NOMO-1 treated with dmso at 0.1 percent for 144 hours (cell line): ENCODE measurements around the gene OR10D3.
"Not testable (repeated sequence)": the region's sequence is repeated elsewhere in the genome, so short reads cannot be mapped to it uniquely, and the experiment has no call there.

Source experiments
- DNase-seq: peaks from one replicate; lab custom pipeline; 2025; ENCODE audit not compliant: unreplicated experiment; lab: John Stamatoyannopoulos, UW

Gene OR10D3, protein sequence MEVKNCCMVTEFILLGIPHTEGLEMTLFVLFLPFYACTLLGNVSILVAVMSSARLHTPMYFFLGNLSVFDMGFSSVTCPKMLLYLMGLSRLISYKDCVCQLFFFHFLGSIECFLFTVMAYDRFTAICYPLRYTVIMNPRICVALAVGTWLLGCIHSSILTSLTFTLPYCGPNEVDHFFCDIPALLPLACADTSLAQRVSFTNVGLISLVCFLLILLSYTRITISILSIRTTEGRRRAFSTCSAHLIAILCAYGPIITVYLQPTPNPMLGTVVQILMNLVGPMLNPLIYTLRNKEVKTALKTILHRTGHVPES

DNA sequence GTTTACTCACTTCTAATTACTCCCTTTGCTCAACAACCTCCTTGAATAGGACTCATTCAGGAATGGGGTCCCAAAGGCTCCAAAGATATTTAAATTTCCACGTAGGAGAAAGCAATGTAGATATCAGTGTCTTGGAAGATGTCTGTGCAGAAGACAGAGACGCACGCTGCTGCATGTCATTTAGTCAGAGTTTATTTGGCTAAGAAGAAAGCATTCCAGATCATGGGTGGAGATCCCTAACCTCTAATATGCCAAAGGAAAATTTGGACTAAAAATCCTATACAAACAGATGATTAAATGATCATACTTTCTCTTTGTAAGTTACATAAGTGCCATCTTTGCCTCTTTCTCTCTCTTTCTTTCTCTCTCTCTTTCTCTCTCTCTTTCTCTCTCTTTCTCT, at the start of gene OR10D3:
TSS of gene OR10D3 (plus strand) at position 278 of the 400 bp plus-strand sequence. CDS start 1,925 bp downstream, outside the sequence.
- no peak for DNase-seq

DNA sequence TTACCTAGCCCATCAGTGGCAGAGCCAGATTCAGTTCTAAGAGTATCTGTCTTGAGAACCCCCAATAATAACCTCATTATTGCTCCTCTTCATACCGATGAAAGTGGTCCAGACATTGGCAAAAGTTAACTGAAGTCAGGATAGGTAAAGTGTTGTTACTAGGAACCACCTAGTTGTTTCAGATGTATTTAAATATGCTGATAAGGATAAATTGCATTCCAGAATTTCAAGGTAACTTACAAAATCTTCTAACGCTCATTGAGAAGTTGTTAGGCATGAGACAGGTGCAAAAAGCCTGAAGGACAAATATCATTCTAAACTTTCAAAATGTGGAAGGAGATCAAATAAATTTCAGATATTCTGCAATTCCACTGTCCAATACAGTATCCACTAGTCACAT, 40.1 kb upstream of the OR10D3 start:
- no peak for DNase-seq

DNA sequence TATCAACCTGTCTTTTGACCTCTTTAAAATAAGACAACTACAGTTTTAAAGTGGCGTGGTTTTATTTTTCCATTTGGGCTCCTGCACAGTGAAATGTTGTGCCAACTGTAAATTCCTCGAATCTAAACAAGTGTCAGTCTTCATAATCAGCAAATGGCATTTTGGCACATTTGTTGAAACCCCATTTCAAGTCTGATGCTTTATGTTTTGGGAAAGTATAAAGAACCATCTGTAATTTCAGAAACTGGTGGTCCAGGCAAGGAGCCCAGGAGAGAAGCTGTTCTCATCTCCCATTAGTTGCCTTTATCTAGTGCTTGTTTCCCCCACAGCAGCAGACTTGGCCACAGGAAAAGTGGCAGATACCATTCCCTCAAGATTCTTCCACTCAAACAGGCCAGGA, 35.2 kb upstream of the OR10D3 start:
- no peak for DNase-seq

DNA sequence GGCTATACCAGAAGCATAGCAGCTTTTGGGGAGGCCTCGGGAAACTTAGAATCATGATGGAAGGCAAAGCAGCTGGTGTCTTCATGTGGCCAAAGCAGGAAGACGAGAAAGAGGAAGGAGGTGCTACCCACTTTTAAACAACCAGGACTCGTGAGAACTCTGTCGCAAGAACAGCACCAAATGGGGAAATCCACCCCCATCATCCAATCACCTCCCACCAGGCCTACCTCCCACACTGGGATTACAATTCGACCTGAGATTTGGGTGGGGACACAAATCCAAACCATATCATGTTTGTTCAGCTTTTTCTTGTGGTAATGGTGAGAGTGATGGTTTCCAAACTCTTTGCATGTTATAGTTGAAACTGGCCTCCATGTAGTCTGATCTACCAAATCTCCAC, 32.5 kb upstream of the OR10D3 start:
- peak; percentile 23 for DNase-seq

DNA sequence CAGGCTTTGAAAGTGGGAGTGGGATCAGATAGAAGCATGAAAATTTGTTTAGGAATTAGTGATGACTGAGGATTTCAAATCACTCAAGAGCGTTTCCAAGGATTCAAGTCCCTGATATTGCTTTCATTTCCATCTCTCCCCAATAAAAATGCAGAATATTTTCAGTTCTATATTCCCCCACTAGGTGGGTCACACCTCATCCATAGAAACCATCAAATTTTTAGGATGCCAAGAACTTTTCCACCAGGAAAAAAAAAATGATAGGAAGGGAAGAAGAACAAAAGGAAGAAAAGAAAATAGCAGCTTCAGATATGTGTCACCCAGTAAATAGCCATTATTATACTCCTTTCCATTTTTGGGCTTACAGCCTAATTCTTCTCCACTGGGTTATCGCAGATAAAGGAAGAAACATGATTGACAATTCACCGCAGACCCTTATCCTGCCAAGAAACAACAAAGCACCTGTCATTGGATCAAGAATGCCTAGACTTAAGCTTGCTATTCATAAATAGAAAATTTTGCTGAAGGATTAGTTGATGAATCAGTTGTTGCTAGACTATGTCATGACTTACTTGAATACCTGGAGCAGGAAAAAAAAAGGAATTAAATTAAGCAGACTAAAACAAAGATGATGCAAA, 30.3 kb upstream of the OR10D3 start:
- no peak for DNase-seq

DNA sequence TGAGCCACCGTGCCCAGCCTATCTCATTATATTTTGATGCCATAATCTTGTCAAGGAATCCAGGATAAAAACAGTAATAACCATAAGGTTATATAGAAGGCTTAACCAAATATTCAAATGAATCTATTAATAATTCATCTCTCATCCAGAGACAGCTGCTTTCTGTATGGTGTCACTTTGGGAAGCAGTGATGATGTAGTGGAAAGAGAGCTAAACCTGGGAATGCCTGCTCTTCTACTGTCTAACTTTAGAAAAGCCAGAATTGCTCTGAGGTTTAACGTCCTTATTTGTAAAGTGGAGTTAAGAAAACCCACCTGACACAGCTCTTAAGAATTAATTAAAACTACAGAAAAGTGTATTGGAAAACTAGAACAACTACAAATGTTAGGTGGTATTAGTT, 29.3 kb upstream of the OR10D3 start:
- DNase-seq: no peak

DNA sequence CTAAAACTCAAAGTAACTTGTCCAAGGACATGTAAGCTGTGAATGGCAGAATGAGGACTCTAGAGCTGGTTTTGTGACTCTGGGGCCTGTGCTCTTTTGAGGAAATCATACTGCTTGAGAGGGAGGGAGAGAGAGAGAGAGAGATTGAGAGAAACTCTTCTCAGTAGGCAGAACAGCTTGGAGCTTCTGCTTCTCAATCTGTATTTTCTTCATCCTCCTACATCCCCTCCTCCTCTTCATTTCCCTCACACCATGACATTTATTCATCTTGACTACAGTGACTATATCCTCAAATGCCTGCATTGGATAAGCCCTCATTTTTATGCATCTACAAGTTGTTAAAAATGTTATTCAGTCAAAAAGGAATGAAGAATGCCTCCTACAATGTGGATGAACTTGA, 23.7 kb upstream of the OR10D3 start:
- no peak for DNase-seq

DNA sequence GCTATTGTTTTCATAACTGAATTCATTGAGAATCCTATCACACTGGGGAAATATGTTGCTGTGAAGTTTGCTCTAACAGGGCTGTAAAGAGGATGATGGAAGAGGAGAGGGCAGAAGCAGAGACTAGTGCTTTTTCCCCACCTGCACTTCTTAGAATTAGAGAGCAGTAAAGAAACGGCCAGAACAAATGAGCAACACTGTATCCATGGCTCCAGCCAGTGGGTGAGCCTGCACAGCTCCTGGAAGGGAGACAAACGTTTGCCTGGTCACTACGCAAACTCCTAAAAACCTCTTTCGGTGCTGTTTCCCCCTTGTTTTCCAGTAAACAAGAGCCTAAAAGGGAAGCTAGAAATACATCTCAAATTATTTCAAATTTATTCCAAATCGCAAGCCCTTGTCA, 22.2 kb upstream of the OR10D3 start:
- DNase-seq: no peak

DNA sequence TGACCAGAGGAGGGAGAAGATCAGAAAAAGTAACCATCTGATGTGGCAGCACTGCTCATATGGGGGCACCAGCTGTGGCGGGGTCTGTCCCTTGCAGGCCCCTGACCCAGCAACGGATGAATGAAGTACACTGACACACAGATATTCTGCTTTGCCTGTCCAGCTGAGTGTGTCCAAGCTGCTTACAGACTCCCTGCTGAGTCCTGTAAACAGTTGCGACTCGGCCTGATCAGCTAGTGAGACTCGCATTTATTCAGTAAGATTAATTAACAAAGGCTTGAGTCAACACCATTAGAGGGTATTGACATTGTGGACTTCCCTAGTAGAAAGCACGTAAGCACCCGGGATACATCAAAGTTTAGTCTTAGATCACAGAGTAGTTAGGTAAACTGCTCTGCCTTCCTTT, 15.3 kb upstream of the OR10D3 start:
- no peak for DNase-seq

DNA sequence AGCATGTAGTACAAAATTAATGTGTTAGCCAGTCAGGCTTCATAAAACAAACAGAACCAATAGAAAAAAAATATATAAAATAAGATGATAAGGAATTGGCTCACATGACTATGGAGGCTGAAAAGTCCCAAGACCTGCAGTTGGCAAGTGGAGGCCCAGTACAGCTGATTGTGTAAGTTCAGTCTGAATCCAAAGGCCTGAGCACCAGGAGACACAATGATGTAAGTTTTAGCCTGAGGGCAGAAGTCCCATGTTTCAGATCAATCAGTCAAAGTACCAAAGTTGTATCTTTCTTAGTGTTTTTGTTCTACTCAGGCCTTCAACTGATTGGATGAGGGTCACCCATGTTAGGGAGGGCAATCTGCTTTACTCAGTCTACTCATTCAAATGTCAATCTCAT, 14.3 kb upstream of the OR10D3 start:
- DNase-seq: no peak

DNA sequence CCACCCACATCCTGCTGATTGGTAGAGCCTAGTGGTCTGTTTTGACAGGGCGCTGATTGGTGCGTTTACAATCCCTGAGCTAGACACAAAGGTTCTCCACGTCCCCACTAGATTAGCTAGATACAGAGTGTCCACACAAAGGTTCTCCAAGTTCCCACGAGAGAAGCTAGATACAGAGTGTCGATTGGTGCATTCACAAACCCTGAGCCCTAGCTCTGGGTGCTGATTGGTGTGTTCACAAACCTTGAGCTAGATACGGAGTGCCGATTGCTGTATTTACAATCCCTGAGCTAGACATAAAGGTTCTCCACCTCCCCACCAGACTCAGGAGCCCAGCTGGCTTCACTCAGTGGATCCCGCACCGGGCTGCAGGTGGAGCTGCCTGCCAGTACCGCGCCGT, 12.8 kb upstream of the OR10D3 start:
- DNase-seq: not testable (repeated sequence)

DNA sequence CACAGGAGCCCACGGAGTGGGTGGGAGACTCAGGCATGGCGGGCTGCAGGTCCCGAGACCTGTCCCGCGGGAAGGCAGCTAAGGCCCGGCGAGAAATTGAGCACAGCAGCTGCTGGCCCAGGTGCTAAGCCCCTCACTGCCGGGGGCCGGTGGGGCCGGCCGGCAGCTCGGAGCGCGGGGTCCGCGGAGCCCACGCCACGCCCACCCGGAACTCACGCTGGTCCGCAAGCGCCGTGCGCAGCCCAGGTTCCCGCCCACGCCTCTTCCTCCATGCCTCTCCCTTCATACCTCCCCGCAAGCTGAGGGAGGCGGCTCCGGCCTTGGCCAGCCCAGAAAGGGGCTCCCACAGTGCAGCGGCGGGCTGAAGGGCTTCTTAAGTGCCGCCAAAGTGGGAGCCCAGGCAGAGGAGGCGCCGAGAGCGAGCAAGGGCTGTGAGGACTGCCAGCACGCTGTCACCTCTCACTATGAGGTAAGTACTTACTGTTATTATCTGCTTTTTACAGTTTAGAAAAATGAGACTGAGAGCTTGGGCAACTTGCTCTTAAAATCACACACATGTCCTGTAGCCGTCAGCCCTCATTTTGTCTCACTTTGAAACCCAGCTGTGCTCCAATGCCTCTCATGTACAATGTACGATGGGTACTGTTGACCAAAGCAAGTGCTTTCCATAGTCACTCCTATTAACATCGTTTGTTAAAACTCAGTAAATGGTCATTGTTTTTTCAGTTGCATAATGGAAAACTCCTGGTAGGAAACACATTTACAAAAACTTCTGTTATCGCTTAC, 12.2 kb upstream of the OR10D3 start:
- DNase-seq: no peak

DNA sequence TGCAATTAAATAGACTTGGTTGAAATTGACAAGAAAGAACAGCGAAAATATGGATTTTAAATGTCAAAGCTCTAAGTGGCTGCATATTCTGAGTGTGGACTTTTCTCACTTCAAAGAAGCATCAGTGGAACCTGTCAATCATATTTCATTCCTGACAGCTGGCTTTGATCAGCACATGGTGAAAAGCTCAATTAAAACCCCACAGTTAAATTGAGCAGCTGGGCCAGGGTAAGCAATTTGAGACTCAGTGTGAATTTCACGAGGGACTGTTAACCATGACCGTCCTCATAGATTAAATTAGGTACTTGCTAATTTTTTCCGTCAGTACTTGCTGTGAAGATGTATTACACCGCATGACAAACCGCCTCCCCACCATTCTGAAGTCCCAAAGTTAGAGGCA, 11.0 kb upstream of the OR10D3 start:
- no peak for DNase-seq

DNA sequence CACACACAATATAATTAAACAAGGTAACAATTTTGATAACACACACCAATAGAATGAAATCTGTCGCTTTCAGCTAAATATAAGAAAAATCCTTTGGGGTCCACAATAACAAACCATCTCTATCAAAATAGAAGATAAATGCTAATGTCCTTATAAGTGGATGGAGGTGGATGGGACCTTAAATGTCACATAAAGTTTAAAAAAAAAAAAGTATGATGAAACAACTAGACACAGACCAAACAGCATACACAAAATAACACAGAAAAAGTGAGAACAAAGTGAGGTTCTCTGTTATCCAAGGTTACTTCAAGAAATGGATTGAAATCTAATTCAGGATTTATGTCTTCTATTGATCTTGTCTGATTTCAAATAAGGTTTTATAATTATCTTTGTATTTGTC, 10.5 kb upstream of the OR10D3 start:
- DNase-seq: no peak

DNA sequence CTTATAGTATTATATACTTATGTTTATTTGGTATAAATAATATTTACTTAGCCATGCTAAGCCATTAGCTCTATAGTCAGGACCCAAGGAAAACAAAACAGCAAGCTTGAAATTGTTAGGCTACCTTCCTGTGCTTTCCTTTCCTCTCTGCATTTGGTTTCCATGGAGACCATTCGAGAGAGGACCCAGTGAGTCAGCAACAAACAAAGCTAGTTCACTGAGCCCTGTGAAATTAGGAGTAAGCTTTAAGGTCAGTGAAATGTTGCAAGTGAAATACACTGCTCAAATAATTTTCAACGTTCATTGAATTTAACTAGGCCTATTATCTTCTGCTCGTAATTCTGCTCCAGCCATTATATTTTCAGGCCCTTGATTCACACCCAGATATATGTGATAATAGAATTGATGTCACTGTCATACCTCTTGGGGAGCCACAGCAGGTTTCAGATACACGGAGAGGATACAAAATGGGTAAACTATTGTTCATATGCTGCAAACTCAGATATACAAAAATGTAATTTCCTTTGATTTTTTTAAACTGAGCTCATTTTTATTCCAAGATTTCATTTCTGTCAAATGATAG, 9.1 kb upstream of the OR10D3 start:
- no peak for DNase-seq

DNA sequence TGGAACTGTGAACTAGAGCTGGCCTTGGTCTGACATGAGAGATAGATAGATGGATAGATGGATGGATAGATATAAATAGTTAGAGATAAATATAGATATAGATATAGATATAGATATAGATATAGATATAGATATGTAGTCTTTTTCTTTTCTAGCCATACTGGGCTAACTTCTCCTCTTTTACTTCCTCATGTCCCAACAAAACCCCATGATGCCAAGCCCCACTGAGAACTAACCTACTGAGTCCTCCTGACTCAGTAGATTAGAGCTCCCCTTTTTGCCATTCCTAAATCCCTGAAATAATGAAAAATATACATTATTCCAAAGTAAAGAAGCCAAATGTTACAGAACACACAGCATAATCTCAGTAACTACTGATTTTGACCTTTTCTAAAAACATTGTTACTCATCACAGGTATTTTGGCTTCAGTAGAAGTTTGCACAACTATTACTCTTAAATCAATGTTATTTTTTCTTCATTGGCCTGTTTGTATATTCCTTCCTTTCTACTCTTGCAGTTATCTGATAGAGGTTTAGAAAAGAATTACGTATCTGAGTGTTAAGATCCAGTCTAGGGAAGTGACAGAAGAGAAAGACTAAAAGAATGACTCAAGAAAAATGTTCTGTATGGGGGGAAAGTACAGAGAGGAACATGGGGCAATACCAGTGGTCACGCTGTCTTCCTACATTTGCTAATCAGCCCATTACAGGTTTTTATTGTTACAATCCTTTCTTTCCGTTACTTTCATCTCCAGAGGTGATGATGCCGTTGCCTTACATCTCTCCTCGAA, 6.0 kb upstream of the OR10D3 start:
- no peak for DNase-seq

DNA sequence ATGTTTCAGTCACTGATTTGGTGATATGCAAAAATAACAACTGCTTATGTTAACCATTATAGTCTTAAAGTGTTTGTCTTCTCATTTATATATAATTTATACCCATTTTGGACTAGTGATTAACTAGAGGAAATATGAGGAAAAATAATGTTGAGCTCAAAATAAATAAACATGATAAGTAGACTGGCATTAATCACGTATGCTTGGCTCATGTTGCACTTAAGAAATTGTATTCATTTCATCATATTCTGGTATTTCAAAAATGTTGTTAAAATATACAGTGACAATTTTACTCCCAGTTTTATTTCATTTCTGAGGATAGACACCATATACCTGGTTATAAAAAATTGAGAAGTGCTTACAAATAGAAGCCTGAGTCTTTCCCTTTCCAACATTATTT, 3.8 kb upstream of the OR10D3 start:
- DNase-seq: no peak

DNA sequence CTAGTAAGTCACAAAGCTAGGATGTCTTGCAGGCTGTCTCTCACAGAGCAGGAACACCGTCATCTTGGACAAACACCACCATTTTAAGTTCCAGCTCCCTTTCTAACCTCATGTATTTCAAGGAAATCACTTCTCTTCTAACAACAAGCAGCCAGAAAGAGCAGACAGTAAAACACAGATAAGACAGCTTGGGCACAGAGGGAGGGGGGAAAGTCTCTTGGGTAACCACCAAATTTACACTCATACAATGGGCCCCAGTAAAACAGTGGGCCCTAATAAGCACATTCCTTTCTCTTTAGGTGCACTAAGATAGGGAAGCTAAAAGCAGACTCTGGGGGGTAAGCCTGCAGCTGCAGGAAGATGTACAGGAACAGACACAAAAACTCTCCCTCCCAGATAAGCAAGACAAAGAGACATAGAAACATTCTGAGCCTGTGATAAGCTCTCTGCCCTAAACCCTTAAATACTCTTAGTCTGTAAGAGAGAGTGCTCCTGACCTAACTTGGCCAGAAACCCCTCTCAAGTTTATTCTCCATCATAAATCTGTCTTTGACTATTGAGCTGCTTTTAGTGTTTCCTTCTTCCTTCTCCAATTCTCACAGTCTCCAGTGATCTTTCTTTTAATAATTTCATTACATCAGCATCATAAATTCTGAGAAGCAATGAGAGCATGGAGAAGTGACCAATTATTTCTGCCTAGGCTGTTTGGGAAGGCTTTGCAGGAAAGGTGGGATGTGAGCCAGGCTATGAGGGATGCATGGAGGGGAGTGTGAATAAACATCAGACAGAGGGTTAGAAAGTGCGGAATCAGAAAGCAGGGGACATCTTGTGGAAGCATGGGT, 7.4 kb downstream of the OR10D3 start:
- no peak for DNase-seq

DNA sequence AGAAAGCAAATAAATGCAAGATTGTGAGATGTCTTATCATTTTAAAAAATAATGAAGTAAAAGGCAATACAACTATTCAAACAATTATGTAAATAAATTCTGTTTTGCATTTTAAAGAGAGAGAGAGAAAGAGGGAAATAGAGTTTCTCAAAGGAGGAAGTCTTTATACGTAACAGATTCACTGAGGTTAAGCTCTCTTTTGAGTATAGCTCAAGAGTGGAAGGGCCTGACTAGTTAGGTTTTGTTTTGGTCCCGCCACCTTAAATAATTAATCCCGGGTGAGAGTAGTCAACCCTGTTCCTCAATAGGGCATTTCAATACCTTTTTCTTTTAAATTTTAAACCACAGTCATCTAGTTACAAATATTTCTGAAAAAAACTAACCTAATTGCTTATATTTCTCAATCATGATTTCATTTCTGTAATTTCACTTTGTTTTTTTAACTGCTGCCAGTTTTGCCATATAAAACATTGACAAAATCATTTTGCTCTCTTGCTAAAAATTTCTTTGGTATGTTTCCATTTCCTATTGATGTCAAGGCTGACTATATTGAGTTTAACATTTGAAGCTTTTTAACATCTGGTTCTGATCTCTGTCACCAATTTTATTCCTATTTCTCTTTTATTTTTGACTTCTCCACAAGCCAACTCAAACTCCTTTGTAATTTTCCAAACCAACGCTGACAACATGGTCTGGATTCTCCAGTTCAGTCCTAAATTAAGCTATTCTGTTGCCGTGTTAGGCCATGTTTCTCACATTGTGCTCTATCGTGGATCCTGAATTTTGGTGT, 10.3 kb downstream of the OR10D3 start:
- DNase-seq: peak; percentile 21
